HG03469 (cell line): Measurements from ENCODE around the gene ARMH2.

Experiments used
- ATAC-seq: cut with Tn5 transposase; IDR thresholded peaks from one replicate; pipeline ENCODE4 v1.9.1; 2021; ENCODE audit warnings: mild to moderate bottlenecking, moderate library complexity, moderate number of reproducible peaks; ENCODE audit not compliant: unreplicated experiment

ARMH2 gene

GRCh38 chr6:24798740-24799540 lies at the start of gene ARMH2:
Gene ARMH2, minus strand, starts transcription at chr6:24798917. Its CDS starts 60 bp downstream, at chr6:24798857.
- no peak for ATAC-seq

GRCh38 chr6:24848461-24848860 lies 49.7 kb upstream of the ARMH2 start:
- no peak for ATAC-seq

GRCh38 chr6:24847402-24847801 lies 48.7 kb upstream of the ARMH2 start:
- no peak for ATAC-seq

- no peak for ATAC-seq
Observed at GRCh38 chr6:24845578-24845977, 46.9 kb upstream of the ARMH2 start.

- no peak for ATAC-seq
Observed at GRCh38 chr6:24844903-24845302, 46.2 kb upstream of the ARMH2 start.

GRCh38 chr6:24844061-24844460 lies 45.3 kb upstream of the ARMH2 start:
- no peak for ATAC-seq

- no peak for ATAC-seq
Observed at GRCh38 chr6:24840187-24840586, 41.5 kb upstream of the ARMH2 start.

- no peak for ATAC-seq
Observed at GRCh38 chr6:24838994-24839393, 40.3 kb upstream of the ARMH2 start.

GRCh38 chr6:24838081-24838480 lies 39.4 kb upstream of the ARMH2 start:
- no peak for ATAC-seq

- no peak for ATAC-seq
Observed at GRCh38 chr6:24836109-24836508, 37.4 kb upstream of the ARMH2 start.

GRCh38 chr6:24833711-24834386 lies 35.1 kb upstream of the ARMH2 start:
- ATAC-seq, result no peak

- no peak for ATAC-seq
Observed at GRCh38 chr6:24832794-24833193, 34.1 kb upstream of the ARMH2 start.

- no peak for ATAC-seq
Observed at GRCh38 chr6:24831771-24832716, 33.3 kb upstream of the ARMH2 start.

- ATAC-seq, result no peak
Observed at GRCh38 chr6:24829657-24830056, 30.9 kb upstream of the ARMH2 start.

GRCh38 chr6:24827970-24828369 lies 29.3 kb upstream of the ARMH2 start:
- no peak for ATAC-seq

- no peak for ATAC-seq
Observed at GRCh38 chr6:24827162-24827561, 28.4 kb upstream of the ARMH2 start.

- ATAC-seq, result no peak
Observed at GRCh38 chr6:24825130-24825630, 26.5 kb upstream of the ARMH2 start.

GRCh38 chr6:24824142-24824938 lies 25.6 kb upstream of the ARMH2 start:
- no peak for ATAC-seq

- ATAC-seq, result no peak
Observed at GRCh38 chr6:24823185-24823584, 24.5 kb upstream of the ARMH2 start.

- ATAC-seq, result no peak
Observed at GRCh38 chr6:24822696-24823095, 24.0 kb upstream of the ARMH2 start.
